Upper lobe of right lung (tissue), 1 donor: ENCODE data around the gene RBFOX1. TPM values are rescaled to one million over a fixed set of nuclear protein-coding genes. Genes with fewer than 3 reads are reported as not detected.

Experiments
- ATAC-seq: fragments of 200-7000 bp; cut with Tn5 transposase; one replicate; pipeline ENCODE4 v1.9.1; 2020; ENCODE audit warnings: mild to moderate bottlenecking, moderate library complexity
- DNase-seq: peaks from one replicate; pipeline ENCODE4 v3.0.0-alpha.2; 2020
- H3K27ac ChIP-seq: fragments of 200-600 bp; one replicate; pipeline ENCODE4 v1.8.0; 2022
- H3K27me3 ChIP-seq: fragments of 200-600 bp; one replicate; pipeline ENCODE4 v1.8.0; 2022; ENCODE audit warnings: mild to moderate bottlenecking
- H3K36me3 ChIP-seq: fragments of 200-600 bp; one replicate; pipeline ENCODE4 v1.8.0; 2022
- H3K4me1 ChIP-seq: fragments of 200-600 bp; one replicate; pipeline ENCODE4 v1.8.0; 2022
- H3K4me3 ChIP-seq: fragments of 200-600 bp; one replicate; pipeline ENCODE4 v1.8.0; 2022; ENCODE audit warnings: mild to moderate bottlenecking
- H3K9me3 ChIP-seq: fragments of 200-600 bp; one replicate; pipeline ENCODE4 v1.8.0; 2022
- intact Hi-C: fragments of 100-400 bp; cut with DNase I; formaldehyde crosslinking; loops from one replicate; pipeline ENCODE4 v1.11.0; 2022
- total RNA-seq: library from RNA; stranded (reverse); fragmentation: NEBNext Ultra II Directional; extraction: Animal tissue kit (Norgen Biotek cat#: 25700); gene quantifications from one replicate; pipeline ENCODE4 v1.2.1, GENCODE V29; 2021
- TF ChIP-seq, protein P1 (sequence below): fragments of 200-600 bp; IDR thresholded peaks from one replicate; pipeline ENCODE4 v1.8.0; 2022; ENCODE audit warnings: antibody characterized with exemption
- donor health status: DM: no; HTN: yes; CAD: no; lungs with severe emphysema.

Gene RBFOX1
- total RNA-seq, 1 donor from 2014 or later = not detected

DNA sequence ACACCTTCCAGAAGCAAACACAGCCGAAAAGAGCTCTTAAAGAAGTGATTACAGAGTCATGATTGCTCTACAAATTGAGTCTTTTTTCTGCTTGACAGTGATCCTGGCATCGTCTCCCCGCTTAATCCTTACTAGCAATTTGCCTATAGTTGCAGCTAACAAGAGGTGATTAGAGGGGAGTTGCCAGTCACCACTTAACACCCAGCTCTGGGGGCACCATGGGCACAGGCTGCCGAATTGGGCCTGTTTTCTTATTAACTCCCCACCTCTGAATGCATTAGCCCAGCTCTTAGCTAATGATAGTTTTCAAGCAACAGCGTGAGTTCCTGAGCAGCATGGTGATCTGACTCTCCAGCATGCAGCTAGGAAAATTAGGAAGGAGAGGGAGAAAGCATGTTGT lies 93.5 kb downstream of the RBFOX1 start:
- no peak for DNase-seq
- H3K27me3 ChIP-seq = no peaks in the 10 kb centered on the region
- no peak for ATAC-seq
- TF ChIP-seq, protein P1, sequence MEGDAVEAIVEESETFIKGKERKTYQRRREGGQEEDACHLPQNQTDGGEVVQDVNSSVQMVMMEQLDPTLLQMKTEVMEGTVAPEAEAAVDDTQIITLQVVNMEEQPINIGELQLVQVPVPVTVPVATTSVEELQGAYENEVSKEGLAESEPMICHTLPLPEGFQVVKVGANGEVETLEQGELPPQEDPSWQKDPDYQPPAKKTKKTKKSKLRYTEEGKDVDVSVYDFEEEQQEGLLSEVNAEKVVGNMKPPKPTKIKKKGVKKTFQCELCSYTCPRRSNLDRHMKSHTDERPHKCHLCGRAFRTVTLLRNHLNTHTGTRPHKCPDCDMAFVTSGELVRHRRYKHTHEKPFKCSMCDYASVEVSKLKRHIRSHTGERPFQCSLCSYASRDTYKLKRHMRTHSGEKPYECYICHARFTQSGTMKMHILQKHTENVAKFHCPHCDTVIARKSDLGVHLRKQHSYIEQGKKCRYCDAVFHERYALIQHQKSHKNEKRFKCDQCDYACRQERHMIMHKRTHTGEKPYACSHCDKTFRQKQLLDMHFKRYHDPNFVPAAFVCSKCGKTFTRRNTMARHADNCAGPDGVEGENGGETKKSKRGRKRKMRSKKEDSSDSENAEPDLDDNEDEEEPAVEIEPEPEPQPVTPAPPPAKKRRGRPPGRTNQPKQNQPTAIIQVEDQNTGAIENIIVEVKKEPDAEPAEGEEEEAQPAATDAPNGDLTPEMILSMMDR = no peak
- H3K4me3 ChIP-seq = no peak overlapping the region
- H3K9me3 ChIP-seq = no peaks in the 10 kb centered on the region
- no peaks in the 10 kb centered on the region for H3K4me1 ChIP-seq
- H3K27ac ChIP-seq = no peak overlapping the region
- no peaks in the 10 kb centered on the region for H3K36me3 ChIP-seq
- intact Hi-C loops = no loop called here

DNA sequence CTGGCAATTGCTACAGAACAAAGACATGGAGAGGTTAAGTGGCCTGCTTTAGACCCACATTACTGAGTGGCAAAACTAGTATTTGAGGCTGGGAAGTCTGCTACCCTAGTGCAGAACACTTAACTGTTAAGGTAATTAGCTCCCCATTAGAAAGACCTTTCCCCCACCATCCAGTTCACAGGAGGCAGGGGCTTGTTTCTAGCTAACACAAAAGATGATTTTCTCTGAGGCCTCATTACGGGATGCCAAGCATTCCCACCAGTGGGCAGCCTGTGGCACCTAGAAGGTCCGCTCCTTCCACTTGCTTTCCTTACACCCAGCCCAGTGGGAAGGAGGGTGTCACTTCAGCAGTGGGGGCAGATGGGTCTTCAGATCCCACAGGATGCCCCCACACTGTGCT lies 99.1 kb downstream of the RBFOX1 start:
- Histone ChIP-seq H3K27me3 (no peaks in the 10 kb centered on the region), H3K4me3 (no peak overlapping the region), H3K36me3 (no peaks in the 10 kb centered on the region), H3K27ac (no peak overlapping the region), H3K9me3 (no peaks in the 10 kb centered on the region), H3K4me1 (no peaks in the 10 kb centered on the region)
- TF ChIP-seq, protein P1 = no peak
- ATAC-seq (no peak), DNase-seq (no peak)
- intact Hi-C loops = no loop called here

- H3K9me3 ChIP-seq = no peaks in the 10 kb centered on the region
- ATAC-seq = no peak
- H3K27me3 ChIP-seq = no peaks in the 10 kb centered on the region
- DNase-seq = no peak
- no peaks in the 10 kb centered on the region for H3K36me3 ChIP-seq
- H3K4me3 ChIP-seq = no peak overlapping the region
- H3K27ac ChIP-seq = no peak overlapping the region
- H3K4me1 ChIP-seq = no peaks in the 10 kb centered on the region
- intact Hi-C loops = no loop called here
- TF ChIP-seq, protein P1 = no peak
Measured at GRCh38 chr16:7436306-7436705, 103.7 kb downstream of the RBFOX1 start.

DNA sequence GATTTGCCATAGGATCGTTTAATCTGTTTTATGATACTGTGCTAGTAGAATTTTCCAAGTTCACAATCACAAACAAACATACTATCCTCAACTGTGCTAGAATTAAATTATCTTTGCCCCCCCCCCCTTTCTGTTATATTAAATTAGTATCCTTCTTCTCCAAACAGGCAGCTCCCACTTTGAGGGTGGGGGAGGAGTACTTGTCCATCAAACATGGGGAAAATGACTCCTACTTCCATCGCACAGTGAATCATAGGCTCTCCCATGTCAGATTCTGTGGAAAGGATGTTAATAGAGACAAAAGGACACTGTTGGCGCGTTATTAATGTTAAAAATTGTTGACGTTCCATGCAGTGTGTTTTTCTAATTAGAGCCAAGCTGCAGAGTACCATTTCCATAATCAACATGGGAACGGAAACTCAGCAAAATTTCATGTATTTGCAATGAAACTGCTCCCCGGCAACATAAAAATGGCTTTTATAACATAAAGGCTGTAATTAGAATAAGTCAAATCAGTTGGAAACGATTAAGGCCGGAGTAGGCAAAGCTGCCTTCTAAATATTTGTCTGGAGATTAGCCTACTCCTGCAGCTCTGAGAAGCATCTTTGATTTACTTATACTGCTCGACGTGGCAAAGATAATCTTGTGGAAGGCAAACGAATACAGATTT lies 104.6 kb downstream of the RBFOX1 start:
- ATAC-seq = no peak
- H3K4me3 ChIP-seq = no peak overlapping the region
- intact Hi-C loops = no loop called here
- no peaks in the 10 kb centered on the region for H3K9me3 ChIP-seq
- no peaks in the 10 kb centered on the region for H3K4me1 ChIP-seq
- no peaks in the 10 kb centered on the region for H3K36me3 ChIP-seq
- no peak for DNase-seq
- TF ChIP-seq, protein P1 = no peak
- no peaks in the 10 kb centered on the region for H3K27me3 ChIP-seq
- H3K27ac ChIP-seq = no peak overlapping the region

- intact Hi-C loops = no loop called here
- TF ChIP-seq, protein P1 = no peak
- Histone ChIP-seq H3K4me3 (no peak overlapping the region), H3K27me3 (no peaks in the 10 kb centered on the region), H3K4me1 (no peaks in the 10 kb centered on the region), H3K27ac (no peak overlapping the region), H3K9me3 (no peaks in the 10 kb centered on the region), H3K36me3 (no peaks in the 10 kb centered on the region)
- DNase-seq (no peak), ATAC-seq (no peak)
Measured at GRCh38 chr16:7437843-7438242, 105.2 kb downstream of the RBFOX1 start.

- intact Hi-C loops = no loop called here
- DNase-seq (no peak), ATAC-seq (no peak)
- Histone ChIP-seq H3K4me3 (no peak overlapping the region), H3K27me3 (no peaks in the 10 kb centered on the region), H3K27ac (no peak overlapping the region), H3K9me3 (no peaks in the 10 kb centered on the region), H3K4me1 (no peaks in the 10 kb centered on the region), H3K36me3 (no peaks in the 10 kb centered on the region)
- TF ChIP-seq, protein P1 = no peak
Measured at GRCh38 chr16:7438601-7439000, 106.0 kb downstream of the RBFOX1 start.
